Astrocyte (in vitro differentiated cells and primary cell): ENCODE results near the gene BANP.
"Not testable (repeated sequence)": the region's sequence is repeated elsewhere in the genome, so short reads cannot be mapped to it uniquely, and the experiment has no call there.

Experiments used
- CTCF ChIP-seq: IDR thresholded peaks from 2 replicates; pipeline ENCODE4 v1.5.1; 2011; ENCODE audit warnings: low read depth, mild to moderate bottlenecking, inconsistent platforms, low read length, moderate library complexity; ENCODE audit not compliant: insufficient read depth
- EZH2 ChIP-seq: IDR thresholded peaks from 2 replicates; pipeline ENCODE4 v1.6.1; 2012; ENCODE audit warnings: mild to moderate bottlenecking, low read length, inconsistent platforms; ENCODE audit not compliant: insufficient read depth

GRCh38 chr16:88090377-88091175 lies 139.3 kb downstream of the BANP start:
- not testable (repeated sequence) for TF ChIP-seq CTCF, EZH2
